Activated T-cell treated with anti-CD3 and anti-CD28 coated beads for 4 hours (primary cell): Measurements from ENCODE around the gene MYLK.
"Not testable (repeated sequence)": the region's sequence is repeated elsewhere in the genome, so short reads cannot be mapped to it uniquely, and the experiment has no call there.

Source experiments
- DNase-seq: peaks from one replicate; pipeline ENCODE4 v3.0.0-alpha.2; 2020

MYLK gene

GRCh38 chr3:123884203-123884831, at the start of gene MYLK:
Gene MYLK, minus strand, starts transcription at chr3:123884332. Its CDS starts 90,491 bp downstream, at chr3:123793841.
- DNase-seq: no peak

- DNase-seq: no peak
Measured at GRCh38 chr3:123930445-123930844, 46.3 kb upstream of the MYLK start.

GRCh38 chr3:123929325-123929724, 45.2 kb upstream of the MYLK start:
- DNase-seq: no peak

- DNase-seq: no peak
Measured at GRCh38 chr3:123926396-123926795, 42.3 kb upstream of the MYLK start.

- no peak for DNase-seq
Measured at GRCh38 chr3:123920868-123921267, 36.7 kb upstream of the MYLK start.

- no peak for DNase-seq
Measured at GRCh38 chr3:123920383-123920782, 36.3 kb upstream of the MYLK start.

GRCh38 chr3:123919353-123919752, 35.2 kb upstream of the MYLK start:
- no peak for DNase-seq

GRCh38 chr3:123914829-123915228, 30.7 kb upstream of the MYLK start:
- DNase-seq: no peak

- DNase-seq: no peak
Measured at GRCh38 chr3:123909785-123910184, 25.7 kb upstream of the MYLK start.

GRCh38 chr3:123907720-123908119, 23.6 kb upstream of the MYLK start:
- no peak for DNase-seq

- DNase-seq: no peak
Measured at GRCh38 chr3:123899300-123899865, 15.3 kb upstream of the MYLK start.

- DNase-seq: no peak
Measured at GRCh38 chr3:123893012-123893411, 8.9 kb upstream of the MYLK start.

GRCh38 chr3:123892195-123892594, 8.1 kb upstream of the MYLK start:
- no peak for DNase-seq

- DNase-seq: not testable (repeated sequence)
Measured at GRCh38 chr3:123890991-123891390, 6.9 kb upstream of the MYLK start.

GRCh38 chr3:123890162-123890561, 6.0 kb upstream of the MYLK start:
- DNase-seq: not testable (repeated sequence)

GRCh38 chr3:123884993-123885392, 861 bp upstream of the MYLK start:
- DNase-seq: no peak

- no peak for DNase-seq
Measured at GRCh38 chr3:123883701-123884202, 380 bp downstream of the MYLK start.

GRCh38 chr3:123883111-123883510, 1.0 kb downstream of the MYLK start:
- DNase-seq: no peak

- no peak for DNase-seq
Measured at GRCh38 chr3:123881771-123882170, 2.4 kb downstream of the MYLK start.

- DNase-seq: no peak
Measured at GRCh38 chr3:123880998-123881561, 3.1 kb downstream of the MYLK start.

GRCh38 chr3:123878807-123879206, 5.3 kb downstream of the MYLK start:
- DNase-seq: no peak

- no peak for DNase-seq
Measured at GRCh38 chr3:123877965-123878364, 6.2 kb downstream of the MYLK start.

GRCh38 chr3:123877466-123877865, 6.7 kb downstream of the MYLK start:
- no peak for DNase-seq

GRCh38 chr3:123876858-123877257, 7.3 kb downstream of the MYLK start:
- DNase-seq: no peak

- no peak for DNase-seq
Measured at GRCh38 chr3:123872621-123873020, 11.5 kb downstream of the MYLK start.
